ENCODE results near the gene OLFML2A.

Gene OLFML2A

DNA sequence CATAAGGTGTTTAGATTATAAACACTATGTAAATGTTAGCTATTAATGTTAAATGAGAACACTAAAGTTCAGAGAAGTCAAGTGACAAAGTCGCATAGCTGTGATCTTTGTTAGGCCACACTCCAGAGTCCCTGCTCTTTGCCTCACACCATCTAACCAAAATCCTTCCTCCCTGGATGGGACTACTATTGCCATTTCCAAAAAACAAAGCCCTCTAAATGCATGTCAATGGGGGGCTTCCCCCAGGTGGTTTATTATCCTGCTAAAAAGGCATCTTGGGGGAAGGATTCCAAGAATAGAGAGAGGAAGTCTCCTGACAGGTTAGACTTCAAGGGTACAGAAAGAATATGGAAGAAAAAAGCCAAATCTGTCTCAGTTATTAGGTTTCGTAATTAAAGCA lies 16.2 kb upstream of the OLFML2A start:
- in situ Hi-C loops (cut with MboI; ENCODE audit: low sequenced_read_pairs): no loop called here

DNA sequence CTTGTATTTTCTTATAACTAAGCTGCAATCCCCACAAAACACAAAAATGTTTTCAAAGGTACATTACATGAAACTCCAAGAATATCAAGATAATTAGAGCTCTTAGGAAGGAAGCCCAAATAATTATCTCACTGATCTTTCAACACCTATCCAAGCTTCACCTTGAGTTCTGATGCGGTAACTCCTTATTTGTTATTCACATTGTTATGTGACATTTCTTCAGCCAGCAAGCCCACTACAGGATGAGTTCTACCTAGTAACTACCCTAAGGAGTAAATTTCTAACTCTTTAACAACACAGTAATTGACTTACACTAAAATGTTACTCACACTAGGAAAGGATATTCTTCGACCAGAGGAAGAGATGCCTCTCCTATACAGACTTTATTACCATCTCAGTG lies 15.7 kb upstream of the OLFML2A start:
- in situ Hi-C loops (cut with MboI; ENCODE audit: low sequenced_read_pairs): no loop called here

DNA sequence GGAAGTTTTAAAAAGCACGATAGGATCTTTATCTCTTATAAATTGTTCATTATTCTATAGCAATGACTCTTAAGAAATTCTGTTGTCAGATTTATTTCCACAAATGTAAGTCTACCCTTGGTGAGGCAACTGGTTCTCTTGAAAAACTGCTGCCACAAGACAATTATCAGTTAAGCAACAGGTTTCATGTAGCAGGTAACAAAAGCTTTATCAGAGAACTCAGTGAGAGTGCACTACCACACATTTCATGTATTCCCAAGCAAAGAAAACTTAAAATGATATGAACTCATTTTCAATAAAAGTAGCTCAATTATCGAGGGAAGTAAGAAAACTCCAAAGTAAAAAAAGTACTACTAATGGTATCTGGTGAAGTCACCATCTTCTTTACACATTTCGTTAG lies 15.2 kb upstream of the OLFML2A start:
- in situ Hi-C loops (cut with MboI; ENCODE audit: low sequenced_read_pairs): no loop called here

DNA sequence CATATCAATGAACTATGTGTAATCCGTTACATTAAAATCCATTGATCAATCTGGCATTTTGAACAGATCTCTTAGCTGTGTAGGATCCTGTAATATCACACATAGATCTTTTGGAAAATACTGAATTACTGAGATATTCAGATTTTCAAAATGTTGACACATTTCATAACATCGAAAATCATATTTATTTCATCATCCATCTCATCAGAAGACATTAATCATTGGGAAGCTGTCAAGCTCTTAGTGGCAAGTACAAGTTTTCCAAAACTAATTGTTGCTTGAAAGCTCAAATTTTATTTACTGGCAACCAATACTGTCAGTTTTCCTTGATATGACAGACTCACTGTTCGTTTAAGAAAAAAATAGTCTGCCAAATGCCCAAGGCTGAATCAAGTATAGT lies 14.3 kb upstream of the OLFML2A start:
- in situ Hi-C loops (cut with MboI; ENCODE audit: low sequenced_read_pairs): no loop called here

DNA sequence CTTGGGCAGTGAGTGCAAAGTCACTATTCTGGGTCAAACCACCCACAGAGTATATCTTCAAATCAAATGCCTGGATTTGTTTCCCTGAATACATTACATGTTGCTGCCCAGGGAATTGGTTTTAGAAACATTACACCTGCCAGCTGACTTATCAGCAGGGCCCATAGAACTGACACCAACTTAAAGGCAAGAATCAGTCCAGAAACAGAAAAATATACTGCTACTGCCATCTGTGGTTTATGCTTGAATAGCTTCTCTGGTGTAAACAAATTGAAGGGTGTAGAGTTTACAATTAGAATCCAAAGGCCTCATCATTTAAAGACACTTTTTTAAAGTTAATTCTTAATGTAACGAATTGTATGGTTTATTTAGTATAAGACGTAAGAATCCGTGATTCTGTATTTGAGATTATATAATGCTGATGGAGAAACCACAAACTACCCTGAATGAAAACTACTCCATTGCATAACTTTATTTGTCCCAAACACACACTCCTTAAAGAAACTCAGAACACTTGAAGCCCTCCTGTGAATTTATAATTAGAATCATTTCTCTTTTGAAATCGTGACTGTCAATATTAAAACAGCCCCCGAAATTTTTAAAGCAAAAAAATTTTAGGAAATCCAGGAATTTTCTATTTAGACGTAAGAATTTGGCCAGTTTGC lies 12.0 kb upstream of the OLFML2A start:
- in situ Hi-C loops (cut with MboI; ENCODE audit: low sequenced_read_pairs): no loop called here

DNA sequence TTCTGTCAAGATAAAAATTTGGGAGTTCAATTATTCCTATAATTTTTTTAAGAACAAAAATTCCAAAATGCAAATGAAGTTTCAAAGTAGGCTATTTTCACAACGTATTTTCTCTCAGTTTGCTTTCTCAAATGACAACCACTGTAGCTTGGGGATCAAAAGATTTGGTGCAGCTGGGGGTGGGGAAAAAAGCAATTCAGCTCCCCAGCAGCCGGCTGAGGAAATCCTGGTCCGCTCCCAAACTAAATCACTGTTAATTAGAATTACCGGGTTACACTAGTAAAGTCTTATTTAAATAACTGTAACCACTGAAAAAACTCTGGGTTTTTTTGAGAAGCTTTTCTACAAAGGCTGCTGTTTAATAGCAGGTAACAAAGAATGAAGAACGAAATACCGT lies 11.5 kb upstream of the OLFML2A start:
- in situ Hi-C loops (cut with MboI; ENCODE audit: low sequenced_read_pairs): no loop called here

DNA sequence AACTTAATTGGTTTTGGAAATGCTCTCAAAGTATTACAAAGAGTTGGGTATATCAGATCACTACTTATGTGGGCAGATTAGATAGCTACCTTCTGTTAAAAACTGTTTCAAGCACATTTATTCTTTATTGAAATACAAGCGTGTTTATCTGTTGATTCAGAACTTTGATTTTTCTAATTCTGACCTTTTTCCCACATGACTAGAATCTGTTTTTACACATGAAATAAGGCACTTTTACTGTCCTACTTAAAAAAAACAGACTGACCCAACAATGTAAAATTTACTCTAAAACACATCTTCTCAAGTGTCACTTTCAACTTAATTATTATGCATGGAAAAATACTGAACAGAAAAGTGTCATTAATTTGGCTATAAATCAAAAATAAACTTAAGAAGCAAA lies 10.6 kb upstream of the OLFML2A start:
- in situ Hi-C loops (cut with MboI; ENCODE audit: low sequenced_read_pairs): no loop called here

DNA sequence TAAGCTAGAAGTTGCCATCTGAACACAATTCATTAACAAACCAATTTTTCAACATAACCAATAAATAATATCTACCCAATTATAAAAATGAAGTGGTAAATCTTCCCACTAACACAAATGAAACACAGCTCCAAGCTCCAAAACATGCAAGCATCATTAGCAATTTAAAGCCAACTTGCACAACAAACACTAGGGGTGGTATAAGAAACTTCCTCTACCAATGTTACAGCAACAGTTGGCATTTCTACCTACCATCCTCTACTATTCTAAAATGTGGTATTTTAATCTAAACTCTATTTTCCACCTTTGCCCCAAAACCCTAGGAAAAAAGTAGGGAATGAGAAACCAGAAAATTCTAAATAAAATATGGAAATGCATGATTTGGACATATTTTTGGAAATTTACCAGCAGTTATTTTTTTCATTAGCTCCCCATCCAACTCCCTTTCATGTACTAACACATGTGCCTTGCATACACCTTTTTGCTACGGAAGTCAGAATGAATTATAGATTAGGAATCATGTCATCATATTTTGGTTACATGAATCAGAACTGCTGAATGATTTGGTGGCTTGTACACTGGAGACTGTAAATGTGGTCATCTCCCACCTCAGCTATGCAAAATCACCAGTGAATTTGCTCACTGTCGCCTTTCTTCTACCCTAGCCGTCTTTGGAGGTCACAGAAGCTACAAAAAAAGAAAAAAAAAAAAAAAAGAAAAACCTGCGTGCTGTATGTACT lies 9.9 kb upstream of the OLFML2A start:
- in situ Hi-C loops (cut with MboI; ENCODE audit: low sequenced_read_pairs): no loop called here

DNA sequence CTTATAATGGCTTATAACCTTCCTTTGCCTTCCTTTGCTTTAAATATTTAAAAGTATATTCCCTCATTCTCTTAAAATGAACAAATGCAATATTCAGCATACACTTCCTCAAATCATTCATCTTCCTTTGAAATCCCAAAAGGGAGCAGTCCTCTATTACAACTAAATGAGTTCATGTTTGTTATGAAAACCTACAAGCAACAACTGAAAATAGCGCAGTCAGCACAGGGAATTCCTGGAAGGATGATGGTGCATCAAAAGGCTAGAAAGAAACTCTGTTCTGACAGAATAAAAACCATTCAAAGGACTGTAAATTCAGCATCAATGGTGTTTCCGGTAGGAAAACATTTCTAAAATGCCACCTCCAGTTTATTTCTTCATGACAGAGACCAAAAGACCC lies 9.1 kb upstream of the OLFML2A start:
- in situ Hi-C loops (cut with MboI; ENCODE audit: low sequenced_read_pairs): no loop called here

DNA sequence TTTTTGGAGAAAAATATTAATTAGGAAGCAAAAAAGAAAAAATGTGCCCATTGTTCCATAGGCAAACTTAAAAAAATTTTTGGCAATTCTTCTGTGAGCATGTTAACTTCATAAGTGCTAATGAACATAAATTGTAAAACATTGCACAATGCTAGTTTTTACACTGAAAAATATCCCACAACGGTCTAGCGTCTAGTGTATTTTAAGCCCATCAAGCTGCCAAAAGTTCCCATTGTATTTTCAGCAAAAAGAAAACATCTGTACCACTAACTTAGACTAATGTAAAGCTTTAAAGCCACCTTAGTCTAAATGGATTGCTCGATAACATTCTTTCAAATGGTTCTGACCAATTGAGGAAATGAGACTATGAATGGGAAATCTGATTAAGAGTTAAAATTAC lies 8.6 kb upstream of the OLFML2A start:
- in situ Hi-C loops (cut with MboI; ENCODE audit: low sequenced_read_pairs): no loop called here

DNA sequence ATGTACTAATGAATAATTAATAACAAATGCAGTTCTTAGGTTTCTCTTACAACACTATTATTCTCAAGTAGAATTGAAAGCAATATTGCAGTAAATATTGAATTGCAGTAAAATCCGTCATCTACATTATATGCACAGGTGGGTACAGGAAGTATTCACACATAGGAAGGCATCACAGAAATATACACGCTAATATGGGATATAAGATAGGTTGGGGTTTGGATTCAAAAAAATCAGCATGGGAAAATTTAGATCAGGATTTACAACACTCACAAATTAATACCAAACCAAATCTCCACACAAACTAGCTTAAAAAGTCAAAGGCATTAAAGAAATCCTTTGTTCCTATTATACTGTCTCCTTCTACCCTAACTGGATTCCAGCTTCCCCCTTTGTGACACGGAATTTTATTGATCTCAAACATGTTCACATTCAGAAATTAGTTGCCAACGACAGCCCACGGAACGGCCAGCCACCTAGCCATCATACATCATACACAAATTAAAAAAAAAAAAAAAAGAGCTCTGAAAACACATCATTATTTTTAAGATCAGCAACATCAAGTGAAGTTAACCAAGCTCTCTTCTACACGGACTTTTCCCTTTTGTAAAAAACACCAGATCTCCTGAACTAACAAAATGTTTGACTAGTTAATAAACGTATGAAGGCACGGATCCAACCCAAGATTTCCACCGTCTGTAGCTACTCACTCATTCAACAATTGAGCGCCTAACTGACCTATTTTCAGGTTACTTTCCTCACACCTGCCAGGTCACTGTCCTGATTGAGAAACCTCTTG lies 8.0 kb upstream of the OLFML2A start:
- in situ Hi-C loops (cut with MboI; ENCODE audit: low sequenced_read_pairs): no loop called here

DNA sequence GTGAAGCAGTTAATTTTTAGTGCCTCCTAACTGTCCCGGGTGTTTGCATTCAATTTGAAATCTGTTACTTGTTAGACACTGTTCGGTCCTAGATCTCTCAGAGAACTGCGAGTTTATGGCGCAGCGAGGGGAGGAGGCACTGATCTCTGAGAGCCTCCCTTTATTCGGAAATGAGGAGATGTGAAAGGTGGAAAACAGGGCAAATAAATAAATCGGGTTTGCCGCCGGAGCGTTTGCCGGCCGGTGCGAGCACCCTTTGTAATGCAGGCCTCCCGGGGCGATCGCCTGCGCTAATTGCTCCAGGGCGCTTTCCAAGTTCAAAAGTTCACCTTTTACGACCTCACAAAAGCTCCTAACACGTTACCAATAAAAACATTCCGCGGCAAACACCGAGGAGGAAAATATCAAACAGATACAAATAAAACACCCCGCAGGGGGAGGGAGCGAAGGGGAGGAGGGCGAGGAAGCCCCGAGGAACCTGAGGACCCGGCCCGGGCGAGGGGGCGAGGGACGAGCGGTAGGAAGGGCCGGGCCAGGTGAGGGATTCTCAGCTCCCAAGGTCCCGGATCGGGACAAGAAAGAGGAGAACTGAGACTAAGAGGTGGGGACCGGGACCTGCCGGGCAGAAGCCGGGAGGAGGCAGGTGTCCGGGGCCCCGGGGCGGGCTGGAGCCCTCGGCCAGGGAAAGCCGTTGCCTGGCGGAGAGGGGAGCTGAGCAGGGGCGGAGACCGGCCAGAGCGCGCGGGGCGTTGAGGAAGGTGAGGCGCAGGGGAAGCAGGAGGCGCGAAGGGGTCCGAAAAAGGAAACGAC lies 7.2 kb upstream of the OLFML2A start:
- in situ Hi-C loops (cut with MboI; ENCODE audit: low sequenced_read_pairs): loop anchor here (5.0 kb wide), 1 partner anchor 78 kb away; no protein-coding TSS in a partner anchor

DNA sequence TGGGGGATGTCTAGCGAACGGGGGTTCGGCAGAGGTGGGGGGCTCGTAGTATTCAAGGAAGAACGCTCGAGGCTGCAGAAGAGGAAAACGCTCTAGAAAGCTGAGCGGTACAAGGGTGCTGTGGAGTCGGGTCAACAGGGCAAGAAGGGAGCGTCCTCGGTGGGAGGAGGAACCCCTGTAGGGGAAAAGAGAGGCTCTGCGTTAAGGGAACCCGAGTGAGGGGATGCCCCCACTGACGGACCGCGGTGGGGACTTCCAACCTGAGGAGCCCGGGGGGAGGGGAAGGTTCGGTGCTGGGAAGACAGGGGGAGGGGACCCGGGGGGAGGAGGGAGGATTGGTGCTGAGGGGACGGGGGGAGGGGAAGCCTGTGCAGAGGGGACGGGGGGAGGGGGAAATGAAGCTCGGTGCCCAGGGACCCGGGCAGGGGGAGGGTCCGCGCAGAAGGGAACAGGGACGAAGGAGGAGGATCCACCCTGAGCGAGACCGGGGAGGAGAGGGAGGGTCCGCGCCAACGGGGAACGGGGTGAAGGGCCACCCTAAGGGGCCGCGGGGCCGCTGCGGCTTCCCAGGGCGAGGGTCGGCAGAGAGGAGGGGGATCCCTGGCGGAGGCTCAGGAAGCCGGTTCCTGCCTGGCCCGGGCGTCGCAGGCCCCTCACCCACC lies 6.4 kb upstream of the OLFML2A start:
- in situ Hi-C loops (cut with MboI; ENCODE audit: low sequenced_read_pairs): loop anchor here (5.0 kb wide), 1 partner anchor 77 kb away; no protein-coding TSS in a partner anchor

DNA sequence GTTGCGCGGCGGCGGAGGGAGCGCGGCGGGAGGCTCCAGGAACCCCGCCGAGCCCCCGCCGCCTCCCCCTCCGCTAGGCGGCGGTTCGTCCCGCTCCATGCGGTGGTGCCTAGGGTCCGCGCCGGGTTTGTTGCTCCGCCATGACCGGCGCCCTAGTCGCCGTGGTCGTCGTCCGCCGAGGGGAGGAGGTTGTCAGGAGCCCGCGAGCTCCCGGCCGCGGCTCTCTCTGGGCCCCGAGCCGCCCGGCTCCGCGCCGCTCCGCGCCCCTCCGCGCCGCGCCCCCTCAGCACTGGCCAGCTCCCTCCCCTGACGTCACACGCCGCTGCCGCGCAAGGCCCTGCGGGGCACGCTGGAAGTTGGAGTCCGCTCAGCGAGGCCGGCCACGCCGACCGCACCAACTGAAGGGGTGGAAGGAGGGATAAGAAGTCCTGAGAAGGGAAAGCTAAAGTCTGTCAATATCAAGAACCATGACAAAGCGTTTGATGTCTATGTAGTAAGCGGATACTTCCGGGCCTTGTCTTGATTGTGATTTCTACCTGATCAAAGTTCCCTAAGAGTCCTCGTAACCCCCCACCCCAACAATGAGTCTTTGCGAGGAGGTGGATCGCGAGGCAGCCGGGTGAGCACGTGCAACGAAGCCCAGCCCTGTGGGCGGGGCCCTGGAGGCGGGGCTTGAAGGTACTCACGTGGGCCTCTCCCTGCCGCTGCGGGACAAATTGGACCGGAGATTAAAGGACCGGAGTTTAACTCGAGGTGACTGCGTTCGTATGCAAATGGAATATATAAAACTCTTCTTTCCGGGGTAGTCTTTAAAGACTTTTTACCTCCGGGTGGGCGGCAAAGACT lies 5.7 kb upstream of the OLFML2A start, which contains the start of gene NR6A1:
NR6A1 (minus strand) TSS at position 291 of the 846 bp plus-strand sequence.
- in situ Hi-C loops (cut with MboI; ENCODE audit: low sequenced_read_pairs): loop anchor here (5.0 kb wide), 1 partner anchor 76 kb away; no protein-coding TSS in a partner anchor

DNA sequence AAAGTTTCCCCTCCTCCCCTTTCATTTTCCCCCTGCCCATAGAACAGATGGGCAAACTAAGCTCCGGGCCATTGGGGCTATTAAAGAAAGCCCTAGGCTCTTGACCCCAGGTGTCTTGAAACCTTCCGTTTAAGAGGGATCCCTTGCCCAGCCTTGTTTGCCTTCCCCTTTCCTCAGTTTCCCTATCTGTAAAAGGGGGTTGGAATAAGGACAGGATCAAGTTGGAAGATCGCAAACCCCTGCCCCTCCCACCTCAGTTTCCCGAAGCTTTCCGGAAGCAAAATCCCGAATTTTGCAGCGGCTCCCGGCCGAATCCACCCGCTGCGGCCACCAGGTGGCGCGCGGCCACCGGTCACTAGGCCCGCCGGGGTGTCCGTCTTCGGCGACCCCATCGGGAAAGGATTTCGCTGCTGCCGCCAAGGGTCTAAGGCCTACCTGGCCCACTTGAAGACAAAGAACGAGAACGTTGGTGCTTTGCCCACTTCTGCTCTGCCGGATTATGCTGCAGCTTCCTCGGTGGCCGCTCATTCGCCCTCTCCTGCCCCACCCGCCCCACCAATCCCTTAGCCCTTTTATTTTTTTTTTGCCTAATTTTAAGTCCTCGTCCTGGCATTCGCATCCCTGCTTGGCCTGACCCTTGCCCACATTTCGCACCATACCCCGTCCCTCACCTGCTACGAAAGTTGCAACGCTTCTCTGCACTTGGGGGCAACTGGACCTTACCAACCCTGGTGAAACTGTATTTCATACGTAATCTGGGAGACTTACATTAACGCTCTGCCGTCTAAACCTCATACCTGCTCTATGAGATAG lies 4.9 kb upstream of the OLFML2A start:
- in situ Hi-C loops (cut with MboI; ENCODE audit: low sequenced_read_pairs): loop anchor here (5.0 kb wide), 1 partner anchor 75 kb away; no protein-coding TSS in a partner anchor

DNA sequence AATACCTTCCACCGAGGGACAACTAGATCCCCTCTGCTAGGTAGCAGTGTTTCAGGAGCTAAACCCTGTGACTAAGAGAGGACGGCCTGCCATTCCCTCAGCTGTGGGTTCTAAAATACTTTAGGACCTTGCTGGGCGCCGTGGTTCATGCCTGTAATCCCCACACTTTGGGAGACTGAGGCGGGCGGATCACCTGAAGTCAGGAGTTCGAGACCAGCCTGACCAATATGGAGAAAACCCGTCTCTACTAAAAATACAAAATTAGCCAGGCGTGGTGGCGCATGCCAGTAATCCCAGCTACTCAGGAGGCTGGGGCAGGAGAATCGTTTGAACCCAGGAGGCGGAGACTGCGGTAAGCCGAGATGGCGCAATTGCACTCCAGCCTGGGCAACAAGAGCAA lies 4.1 kb upstream of the OLFML2A start:
- in situ Hi-C loops (cut with MboI; ENCODE audit: low sequenced_read_pairs): loop anchor here (5.0 kb wide), 1 partner anchor 74 kb away; no protein-coding TSS in a partner anchor

DNA sequence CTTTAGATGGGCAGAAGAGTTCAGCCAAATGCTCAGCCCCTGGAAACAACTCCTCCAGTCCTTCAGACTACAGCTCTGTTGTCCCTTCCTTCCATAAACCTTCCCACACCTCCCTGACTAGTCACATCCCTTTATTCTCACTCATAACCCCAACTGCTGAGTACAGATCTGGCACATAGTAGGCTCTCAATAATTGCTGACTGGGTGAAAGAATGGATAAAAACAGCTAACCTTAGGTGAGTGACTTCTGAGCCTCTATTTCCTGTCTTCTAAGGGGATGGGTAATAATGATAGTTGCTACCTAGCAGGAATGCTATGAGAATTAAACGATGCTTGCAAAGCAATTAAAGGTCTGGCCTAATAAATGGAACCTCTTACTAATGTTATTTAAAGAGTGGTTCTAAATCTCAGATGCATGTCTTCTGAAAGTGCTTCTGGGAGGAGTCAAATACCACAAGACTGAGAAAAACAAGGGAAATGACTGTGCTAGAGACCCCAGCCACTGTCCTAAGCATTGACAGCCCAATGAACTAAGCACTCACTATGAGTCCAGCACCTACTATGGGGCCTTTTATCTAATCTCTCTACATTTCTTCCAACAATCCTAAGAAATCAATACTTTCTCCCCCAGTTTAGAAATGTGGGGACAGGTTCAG lies 3.3 kb upstream of the OLFML2A start:
- in situ Hi-C loops (cut with MboI; ENCODE audit: low sequenced_read_pairs): loop anchor here (5.0 kb wide), 1 partner anchor 74 kb away; no protein-coding TSS in a partner anchor

Data from HL-60/S4 treated with phorbol 12-myristate 13-acetate at 8.2 ng/mL for 4 days and 3 days (cell line).